ENCODE measurements around the gene LRRC59. TPM values are rescaled to one million over a fixed set of nuclear protein-coding genes. Genes with fewer than 3 reads are reported as not detected.

Gene LRRC59
- total and polyA plus RNA-seq, 2 of the 8 experiments (the other 6 are each of a cell fraction or from before 2014, with no cell fraction given): 48.3 to 117 TPM

- H3K9ac ChIP-seq (replicated peaks in 1 of 4; ENCODE audit: extremely low read depth in 1 of 4, low read depth in 3 of 4, low read length in 3 of 4): no peak overlapping the region
- H4K91ac ChIP-seq (replicated peaks; ENCODE audit: insufficient read length, low read length): no peak overlapping the region
- no peaks in the 10 kb centered on the region for H3K36me3 ChIP-seq (ENCODE audit: control insufficient read depth in 2 of 4, insufficient read depth in 4 of 4, low read length in 3 of 4)
- H4K5ac ChIP-seq (ENCODE audit: insufficient read length, low read depth, low read length): no peak overlapping the region
- H3K14ac ChIP-seq (ENCODE audit: insufficient read length): no peak overlapping the region
- no peaks in the 10 kb centered on the region for H3K27me3 ChIP-seq (replicated peaks in 1 of 4; ENCODE audit: control insufficient read depth in 3 of 4, extremely low read depth in 1 of 4, insufficient read depth in 3 of 4, low read length in 3 of 4)
- H2BK15ac ChIP-seq (ENCODE audit: low read length): no peak overlapping the region
- no peak overlapping the region for H2AFZ ChIP-seq (ENCODE audit: low read length)
- ChIA-PET POLR2A (ENCODE audit: partially characterized antibody) (no interaction called here), CTCF (ENCODE audit: partially characterized antibody) (interaction anchor here (0.6 to 1.7 kb wide), 4 partner anchors 24 to 169 kb away, joined by 3 to 7 read pairs (median 4); no protein-coding TSS in a partner anchor)
- no peak overlapping the region for H3K4ac ChIP-seq (replicated peaks; ENCODE audit: insufficient read length, low read depth, low read length)
- no peak overlapping the region for H3K18ac ChIP-seq (ENCODE audit: extremely low read depth, low read length)
- H2BK12ac ChIP-seq (ENCODE audit: low read depth, low read length): no peak overlapping the region
- H3K23me2 ChIP-seq (ENCODE audit: low read depth, low read length): no peaks in the 10 kb centered on the region
- no peaks in the 10 kb centered on the region for H3K79me2 ChIP-seq (ENCODE audit: control insufficient read depth in 1 of 2, insufficient read depth in 2 of 2, low read length in 2 of 2)
- H3K27ac ChIP-seq (ENCODE audit: low read depth, low read length): no peak overlapping the region
- TF ChIP-seq RNF2 (IDR thresholded peaks at IDR 0.05; ENCODE audit: borderline replicate concordance, low read depth, low read length, missing control alignments, poor library complexity, severe bottlenecking) (no peak), CHD1 (IDR thresholded peaks at IDR 0.05; ENCODE audit: low read depth, low read length) (no peak), CHD2 (IDR thresholded peaks at IDR 0.05; ENCODE audit: low read length) (no peak), SIRT6 (IDR thresholded peaks at IDR 0.05; ENCODE audit: low read length) (no peak), CBX8 (IDR thresholded peaks at IDR 0.05; ENCODE audit: borderline replicate concordance, low read depth, low read length) (no peak), SUZ12 (IDR thresholded peaks at IDR 0.05; ENCODE audit: low read length) (no peak), CTCF (IDR thresholded peaks at IDR 0.05; ENCODE audit: control extremely low read depth in 1 of 3, insufficient read depth in 1 of 3, low read depth in 1 of 3, low read length in 3 of 3) (no peak), TCF12 (IDR thresholded peaks at IDR 0.05; ENCODE audit: low read depth, low read length) (no peak)
- FAIRE-seq (no peak), DNase-seq (ENCODE audit: low read depth in 1 of 2, low spot score in 2 of 2) (no peak)
- H2BK20ac ChIP-seq (ENCODE audit: low read length): no peak overlapping the region
- no peak overlapping the region for H4K8ac ChIP-seq (ENCODE audit: extremely low read depth, insufficient read depth, low read length)
- H2AK5ac ChIP-seq (ENCODE audit: low read depth, low read length): no peak overlapping the region
- no peak overlapping the region for H3K4me2 ChIP-seq (ENCODE audit: insufficient read depth in 1 of 2, low read depth in 2 of 2, low read length in 2 of 2)
- H3K4me1 ChIP-seq (replicated peaks in 1 of 4; ENCODE audit: control insufficient read depth in 3 of 4, insufficient read depth in 4 of 4, low read length in 3 of 4): no peaks in the 10 kb centered on the region
- H4K20me1 ChIP-seq (replicated peaks in 1 of 2; ENCODE audit: control insufficient read depth in 1 of 2, insufficient read depth in 2 of 2, low read length in 2 of 2): no peaks in the 10 kb centered on the region
- H2BK5ac ChIP-seq (ENCODE audit: low read depth, low read length): no peak overlapping the region
- no peak overlapping the region for H3K23ac ChIP-seq (ENCODE audit: insufficient read length)
- peaks cover 4% of the 10 kb centered on the region in 2 experiments; a peak in 2 of 4 replicates for H3K9me3 ChIP-seq (ENCODE audit: insufficient read depth in 2 of 2, low read depth in 1 of 2, low read length in 1 of 2)
- no peak overlapping the region for H3K4me3 ChIP-seq (ENCODE audit: extremely low read depth in 1 of 4, insufficient read depth in 2 of 4, low read depth in 3 of 4, low read length in 4 of 4)
- H3K56ac ChIP-seq (replicated peaks; ENCODE audit: insufficient read length, low read depth, low read length): no peak overlapping the region
- H2BK120ac ChIP-seq (replicated peaks; ENCODE audit: low read depth, low read length): no peak overlapping the region
- H3K79me1 ChIP-seq (ENCODE audit: low read depth, low read length): no peaks in the 10 kb centered on the region
Observed at GRCh38 chr17:50338645-50339044, 58.7 kb downstream of the LRRC59 start.
